K562 (cell line): ENCODE data around the gene C4orf50. TPM values are rescaled to one million over a fixed set of nuclear protein-coding genes. Genes with fewer than 3 reads are reported as not detected.

Experiments used
- ATAC-seq: fragments of 200-7000 bp; cut with Tn5 transposase; 3 replicates; pipeline ENCODE4 v1.9.1; 2020; ENCODE audit warnings: moderate library complexity
- BruUV-seq: library from RNA; stranded (reverse); fragments of 400-500 nt; replicated peaks from 2 replicates; lab custom pipeline; 2021; lab: Mats Ljungman, UMichigan
- CTCF ChIA-PET: fragments of 300-600 bp; formaldehyde crosslinking; extraction: SDS; loops from one replicate; lab custom pipeline; 2021; ENCODE audit warnings: low intra/inter-chr PET ratio; lab: Yijun Ruan, JAX
- POLR2A ChIA-PET: fragments of 300-600, 350-650 bp; sonication (Branson Sonifier 250); formaldehyde crosslinking; extraction: SDS; loops from one replicate; lab custom pipeline; 2021; ENCODE audit warnings: antibody characterized with exemption, inconsistent platforms; lab: Yijun Ruan, JAX
- DNase-seq, 4 experiments: peaks; one replicate each; pipeline versions ENCODE4 v3.0.0 to v3.0.0-alpha.2; 2011 to 2018; ENCODE audit warnings: low spot score in 3 of 4, mixed read lengths in 3 of 4; ENCODE audit errors: extremely low read depth in 1 of 4
- FAIRE-seq: peaks from 2 replicates; lab custom pipeline; 2011; peaks lifted over from hg19 to GRCh38; lab: Jason Lieb, UNC
- H2AFZ ChIP-seq: 2 replicates; pipeline ENCODE4 v1.6.0; 2011; ENCODE audit warnings: low read depth, low read length, control low read depth, inconsistent platforms
- H3K27ac ChIP-seq: fragments of 200-600 bp; 3 replicates; pipeline ENCODE4 v1.8.0; 2011; ENCODE audit warnings: low read depth, mild to moderate bottlenecking, control low read depth, inconsistent platforms, low read length, moderate library complexity, mixed read lengths; ENCODE audit errors: extremely low read depth
- H3K27me3 ChIP-seq, 2 experiments: fragments of 300-600 bp in 1 of 2; 2 replicates in 1 of 2; 3 replicates in 1 of 2; pipeline versions ENCODE4 v1.6.0 to v1.8.0; 2011; ENCODE audit warnings: inconsistent platforms in 2 of 2, low read length in 2 of 2, mild to moderate bottlenecking in 1 of 2, mixed read lengths in 1 of 2, moderate library complexity in 1 of 2; ENCODE audit not compliant: control insufficient read depth in 2 of 2, insufficient read depth in 2 of 2
- H3K36me3 ChIP-seq: fragments of 300-600 bp; 3 replicates; pipeline ENCODE4 v1.8.0; 2011; ENCODE audit warnings: mild to moderate bottlenecking, low read length, inconsistent platforms; ENCODE audit not compliant: control insufficient read depth, insufficient read depth
- H3K4me1 ChIP-seq, 2 experiments: fragments of 200-600 bp in 1 of 2; replicated peaks in 1 of 2; 2 replicates in 1 of 2; 3 replicates in 1 of 2; pipeline versions ENCODE4 v1.5.1 to v1.8.0; 2011; ENCODE audit warnings: inconsistent platforms in 2 of 2, low read length in 2 of 2, mild to moderate bottlenecking in 1 of 2, mixed read lengths in 1 of 2, moderate library complexity in 1 of 2; ENCODE audit not compliant: control insufficient read depth in 2 of 2, insufficient read depth in 2 of 2
- H3K4me2 ChIP-seq: 2 replicates; pipeline ENCODE4 v1.6.1; 2011; ENCODE audit warnings: low read length, control low read depth, inconsistent platforms, mixed read lengths; ENCODE audit not compliant: insufficient read depth
- H3K4me3 ChIP-seq: fragments of 200-600 bp; sonication (generic), shearing (Covaris generic); 2 replicates; pipeline ENCODE4 v1.5.1; 2016; ENCODE audit warnings: control low read depth, inconsistent platforms
- H3K79me2 ChIP-seq: fragments of 200-600 bp; 3 replicates; pipeline ENCODE4 v1.8.0; 2011; ENCODE audit warnings: low read length, inconsistent platforms; ENCODE audit not compliant: control insufficient read depth, insufficient read depth
- H3K9ac ChIP-seq, 2 experiments: 2 replicates each; pipeline versions ENCODE4 v1.6.0 to v1.6.1; 2011; ENCODE audit warnings: low read depth in 2 of 2, low read length in 2 of 2, control low read depth in 1 of 2, inconsistent platforms in 1 of 2, mild to moderate bottlenecking in 1 of 2, mixed read lengths in 1 of 2; ENCODE audit not compliant: insufficient read depth in 1 of 2
- H3K9me1 ChIP-seq: one replicate; pipeline ENCODE4 v1.6.0; 2011; ENCODE audit warnings: inconsistent platforms, mild to moderate bottlenecking, low read length, moderate library complexity; ENCODE audit not compliant: control insufficient read depth, insufficient read depth
- H3K9me3 ChIP-seq: replicated peaks from 2 replicates; pipeline ENCODE4 v1.5.1; 2011; ENCODE audit warnings: low read depth, low read length, inconsistent platforms; ENCODE audit not compliant: control insufficient read depth, insufficient read depth
- H4K20me1 ChIP-seq: replicated peaks from 2 replicates; pipeline ENCODE4 v1.6.1; 2011; ENCODE audit warnings: low read length, inconsistent platforms, mixed read lengths; ENCODE audit not compliant: control insufficient read depth, insufficient read depth
- CCAR2 ChIP-seq: fragments of 200-400 bp; formaldehyde crosslinking; IDR thresholded peaks from 2 replicates; pipeline ENCODE4 v1.6.1; 2017; ENCODE audit warnings: mild to moderate bottlenecking, low read depth, low read length
- ETV5 ChIP-seq: sonication (generic); formaldehyde crosslinking; IDR thresholded peaks from 2 replicates; pipeline ENCODE4 v1.4.0; 2020; ENCODE audit warnings: low read depth, mild to moderate bottlenecking, missing genetic modification reagents
- HIVEP1 ChIP-seq: fragments of 250-450 bp; sonication (Bioruptor Pico); IDR thresholded peaks from 2 replicates; pipeline ENCODE4 v1.4.0; 2020; ENCODE audit warnings: mild to moderate bottlenecking
- HMGN3 ChIP-seq: IDR thresholded peaks from 2 replicates; pipeline ENCODE4 v1.6.1; 2011; ENCODE audit warnings: borderline replicate concordance, low read depth, mild to moderate bottlenecking, mixed read lengths, low read length; ENCODE audit not compliant: insufficient read length; ENCODE audit errors: extremely low read depth
- HNRNPL ChIP-seq: fragments of 200-400 bp; formaldehyde crosslinking; IDR thresholded peaks from 2 replicates; pipeline ENCODE4 v1.6.1; 2017; ENCODE audit warnings: low read depth, mild to moderate bottlenecking, low read length
- KDM1A ChIP-seq, 2 experiments: fragments of 450-650 bp; IDR thresholded peaks; 2 replicates each; pipeline ENCODE4 v1.6.1; 2016; ENCODE audit warnings: mild to moderate bottlenecking in 2 of 2
- NR2C2 ChIP-seq, 2 experiments: fragments of 200-800 bp in 1 of 2; sonication (Bioruptor generic) in 1 of 2; sonication (generic) in 1 of 2; formaldehyde crosslinking in 1 of 2; IDR thresholded peaks; 2 replicates each; pipeline versions ENCODE4 v1.6.1 to v1.8.0; 2016 to 2022; ENCODE audit warnings: mild to moderate bottlenecking in 1 of 2, missing compliant biosample characterization in 1 of 2, missing genetic modification characterization in 1 of 2, missing genetic modification reagents in 1 of 2
- PHF20 ChIP-seq: fragments of 450-650 bp; IDR thresholded peaks from 2 replicates; pipeline ENCODE4 v1.6.1; 2018; ENCODE audit not compliant: partially characterized antibody
- SMARCB1 ChIP-seq: IDR thresholded peaks from 2 replicates; pipeline ENCODE4 v1.6.1; 2011; ENCODE audit warnings: improper control_type of control experiment, low read depth; ENCODE audit not compliant: insufficient read length
- THAP12 ChIP-seq: fragments of 250-450 bp; sonication (Bioruptor Pico); IDR thresholded peaks from 2 replicates; pipeline ENCODE4 v1.9.0; 2021; ENCODE audit warnings: mild to moderate bottlenecking, inconsistent platforms
- ZNF561 ChIP-seq: fragments of 450-650 bp; formaldehyde crosslinking; conservative IDR thresholded peaks from 2 replicates; pipeline ENCODE4 v1.4.0; 2020; ENCODE audit warnings: mild to moderate bottlenecking, moderate library complexity
- WGBS: fragments of 100-300 bp; shearing (Covaris generic); methylation state at CpG from one replicate; pipeline ENCODE4 v1.1.6; 2016; ENCODE audit warnings: low coverage, mixed read lengths; ENCODE audit not compliant: insufficient coverage; ENCODE audit errors: missing lambda C conversion rate; 5-methylcytosine and 5-hydroxymethylcytosine counted together
- in situ Hi-C: fragments of 300-500 bp; cut with MboI; formaldehyde crosslinking; loops from 4 replicates; pipeline ENCODE4 v1.15.0; 2018; ENCODE audit warnings: inconsistent platforms, mixed read lengths
- intact Hi-C: fragments of 100-400 bp; cut with micrococcal nuclease; formaldehyde crosslinking; loops from 2 replicates; pipeline ENCODE4 v1.14.2; 2022
- polyA plus RNA-seq, 8 experiments: library from polyadenylated mRNA; depleted of rRNA in 4 of 8; stranded (reverse) in 5 of 8; unstranded in 3 of 8; fragments of >200 nt; fragmentation: Nextera tagmentation in 2 of 8; fragmentation: Illumina TruSeq in 1 of 8; extraction: Ambion mirVana in 2 of 8; extraction: Trizol in 1 of 8; gene quantifications; 2 replicates each; pipeline versions ENCODE4 v1.2.1 to v1.2.3, GENCODE V29; 2011 to 2014; ENCODE audit warnings: inconsistent platforms in 1 of 8, missing spikeins in 1 of 8
- total RNA-seq, 7 experiments: library from RNA; depleted of rRNA in 6 of 7; stranded (reverse); fragments of >200 nt in 6 of 7; fragmentation: Illumina TruSeq in 2 of 7; extraction: Trizol in 2 of 7; gene quantifications; 2 replicates each; pipeline versions ENCODE4 v1.2.1 to v1.2.3, GENCODE V29; 2011 to 2021; ENCODE audit warnings: low replicate concordance in 1 of 7
- TF ChIP-seq, protein P1 (sequence below): fragments of 250-450 bp; sonication (Bioruptor Pico); IDR thresholded peaks from 2 replicates; pipeline ENCODE4 v1.5.0; 2021; ENCODE audit warnings: mild to moderate bottlenecking, borderline replicate concordance
- TF ChIP-seq, protein P2 (sequence below): fragments of 250-450 bp; sonication (Bioruptor Pico); IDR thresholded peaks from 2 replicates; pipeline ENCODE4 v1.5.0; 2021

The C4orf50 gene
- total and polyA plus RNA-seq, 9 of the 15 experiments (the other 6 are each of a cell fraction or from before 2014, with no cell fraction given): not detected

DNA sequence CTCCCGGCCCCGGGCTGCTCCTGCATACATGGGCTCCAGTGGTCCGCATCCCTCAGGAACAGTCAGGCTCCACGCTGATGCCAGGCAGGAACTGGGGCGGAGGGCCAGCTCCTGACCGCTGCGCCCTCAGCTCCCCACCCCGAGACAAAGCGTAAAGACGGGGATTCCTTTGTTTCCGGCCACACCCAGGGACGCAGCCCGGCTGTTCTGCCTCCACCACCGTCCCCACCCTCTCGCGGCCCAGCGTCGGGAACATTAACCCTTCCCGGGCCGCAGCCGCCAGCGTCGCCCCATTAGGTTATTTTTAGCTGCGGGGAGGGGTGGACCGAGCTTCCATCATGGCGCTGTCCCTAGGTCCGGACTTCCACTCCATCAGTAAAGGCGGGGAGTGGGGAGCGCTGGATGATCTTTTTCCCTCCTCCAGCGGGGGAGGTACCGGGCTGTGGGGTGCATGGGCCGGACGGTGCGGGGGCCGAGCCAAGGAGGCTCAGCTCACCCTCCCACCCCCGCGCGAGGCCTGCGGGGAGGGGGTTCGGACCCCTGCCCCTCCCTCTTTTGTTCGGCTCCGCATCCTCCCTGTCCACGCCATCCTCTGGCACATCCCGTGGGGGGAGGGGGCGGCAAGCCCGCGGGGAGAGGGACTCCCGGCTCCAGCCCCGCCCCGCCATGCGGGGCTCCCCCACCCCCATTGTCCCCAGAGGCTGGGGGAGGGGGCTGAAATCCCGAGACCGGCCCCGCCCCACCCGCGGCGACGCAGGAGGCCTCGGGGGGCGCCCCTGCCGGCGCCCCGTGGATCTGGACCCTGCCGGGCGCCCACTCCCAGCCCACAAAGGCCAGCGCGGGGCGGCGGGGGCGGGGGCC lies 130.6 kb downstream of the C4orf50 start:
- Histone ChIP-seq H3K9me1 (no peaks in the 10 kb centered on the region), H3K4me1 (peaks cover 0 to 22% of the 10 kb centered on the region in 2 experiments; a peak in 2 of 5 replicates), H3K9me3 (no peaks in the 10 kb centered on the region), H3K9ac (no peak overlapping the region), H3K4me2 (no peak overlapping the region), H3K79me2 (no peaks in the 10 kb centered on the region), H2AFZ (no peak overlapping the region), H3K4me3 (no peak overlapping the region), H3K36me3 (no peaks in the 10 kb centered on the region), H4K20me1 (no peaks in the 10 kb centered on the region; the same call in 1 of the 2 replicates), H3K27me3 (peaks cover 0 to 24% of the 10 kb centered on the region in 2 experiments; a peak in 2 of 5 replicates), H3K27ac (no peak overlapping the region)
- ChIA-PET CTCF (no interaction called here), POLR2A (no interaction called here)
- DNase-seq: peak in 2 of 4 experiments; percentile 17 to 19
- no peak for FAIRE-seq
- intact Hi-C loops (no loop called here), in situ Hi-C loops (no loop called here)
- ATAC-seq: no peak
- 5% methylated on average over 34 of the region's 70 CpGs for whole genome bisulfite sequencing
- no TSS peak for BruUV-seq
- TF ChIP-seq NR2C2 (CRISPR knock-in tag; IDR thresholded peaks at IDR 0.05): no peak
- no peak for TF ChIP-seq NR2C2 (tag; IDR thresholded peaks at IDR 0.05)
- TF ChIP-seq, protein P1, sequence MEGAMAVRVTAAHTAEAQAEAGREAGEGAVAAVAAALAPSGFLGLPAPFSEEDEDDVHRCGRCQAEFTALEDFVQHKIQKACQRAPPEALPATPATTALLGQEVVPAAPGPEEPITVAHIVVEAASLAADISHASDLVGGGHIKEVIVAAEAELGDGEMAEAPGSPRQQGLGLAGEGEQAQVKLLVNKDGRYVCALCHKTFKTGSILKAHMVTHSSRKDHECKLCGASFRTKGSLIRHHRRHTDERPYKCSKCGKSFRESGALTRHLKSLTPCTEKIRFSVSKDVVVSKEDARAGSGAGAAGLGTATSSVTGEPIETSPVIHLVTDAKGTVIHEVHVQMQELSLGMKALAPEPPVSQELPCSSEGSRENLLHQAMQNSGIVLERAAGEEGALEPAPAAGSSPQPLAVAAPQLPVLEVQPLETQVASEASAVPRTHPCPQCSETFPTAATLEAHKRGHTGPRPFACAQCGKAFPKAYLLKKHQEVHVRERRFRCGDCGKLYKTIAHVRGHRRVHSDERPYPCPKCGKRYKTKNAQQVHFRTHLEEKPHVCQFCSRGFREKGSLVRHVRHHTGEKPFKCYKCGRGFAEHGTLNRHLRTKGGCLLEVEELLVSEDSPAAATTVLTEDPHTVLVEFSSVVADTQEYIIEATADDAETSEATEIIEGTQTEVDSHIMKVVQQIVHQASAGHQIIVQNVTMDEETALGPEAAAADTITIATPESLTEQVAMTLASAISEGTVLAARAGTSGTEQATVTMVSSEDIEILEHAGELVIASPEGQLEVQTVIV (CRISPR knock-in tag): no peak
- no peak for TF ChIP-seq THAP12 (CRISPR knock-in tag)
- TF ChIP-seq CCAR2: no peak
- TF ChIP-seq HNRNPL: no peak
- no peak for TF ChIP-seq ETV5 (CRISPR knock-in tag)
- TF ChIP-seq SMARCB1: no peak
- no peak for TF ChIP-seq ZNF561 (CRISPR knock-in tag)
- TF ChIP-seq, protein P2, sequence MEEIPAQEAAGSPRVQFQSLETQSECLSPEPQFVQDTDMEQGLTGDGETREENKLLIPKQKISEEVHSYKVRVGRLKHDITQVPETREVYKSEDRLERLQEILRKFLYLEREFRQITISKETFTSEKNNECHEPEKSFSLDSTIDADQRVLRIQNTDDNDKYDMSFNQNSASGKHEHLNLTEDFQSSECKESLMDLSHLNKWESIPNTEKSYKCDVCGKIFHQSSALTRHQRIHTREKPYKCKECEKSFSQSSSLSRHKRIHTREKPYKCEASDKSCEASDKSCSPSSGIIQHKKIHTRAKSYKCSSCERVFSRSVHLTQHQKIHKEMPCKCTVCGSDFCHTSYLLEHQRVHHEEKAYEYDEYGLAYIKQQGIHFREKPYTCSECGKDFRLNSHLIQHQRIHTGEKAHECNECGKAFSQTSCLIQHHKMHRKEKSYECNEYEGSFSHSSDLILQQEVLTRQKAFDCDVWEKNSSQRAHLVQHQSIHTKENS (CRISPR knock-in tag): no peak
- TF ChIP-seq HIVEP1 (CRISPR knock-in tag): no peak
- no peak for TF ChIP-seq HMGN3
- no peak for TF ChIP-seq PHF20
- TF ChIP-seq KDM1A (IDR thresholded peaks at IDR 0.05): no peak
